ENCODE results near the gene MAPK11.

- TF ChIP-seq CTCF (conservative IDR thresholded peaks at IDR 0.05 in 1 of 2, IDR thresholded peaks at IDR 0.05 in 1 of 2; ENCODE audit: low read depth in 1 of 2, low read length in 2 of 2) (no peak), EZH2 (IDR thresholded peaks at IDR 0.05; ENCODE audit: low read length, missing control alignments) (no peak)
Observed at GRCh38 chr22:50249341-50250248, 20.6 kb downstream of the MAPK11 start.

All from fibroblast of lung (primary cell).